Stomach (tissue), 4 donors: ENCODE data around the gene CORO7.
A peak's percentile ranks its signal among the peaks of the same experiment; 100 is the strongest.

Source experiments
- EP300 ChIP-seq: sonication (generic); formaldehyde crosslinking; IDR thresholded peaks from one replicate; pipeline ENCODE4 v1.6.1; 2017; ENCODE audit warnings: antibody characterized with exemption
- POLR2A ChIP-seq, 4 donors: fragments of 450-650 bp; IDR thresholded peaks; one replicate each; pipeline ENCODE4 v1.6.1; 2016; ENCODE audit warnings: antibody characterized with exemption in 4 of 4, control low read depth in 2 of 4, mild to moderate bottlenecking in 1 of 4, moderate library complexity in 1 of 4
- TF ChIP-seq, protein P1 (sequence below), 7 experiments: fragments of 450-650 bp in 4 of 7; fragments of 200-600 bp in 3 of 7; sonication (generic) in 3 of 7; IDR thresholded peaks; one replicate each; pipeline ENCODE4 v1.5.1; 2016 to 2019; ENCODE audit warnings: antibody characterized with exemption in 7 of 7, control low read depth in 2 of 7, mild to moderate bottlenecking in 1 of 7

DNA sequence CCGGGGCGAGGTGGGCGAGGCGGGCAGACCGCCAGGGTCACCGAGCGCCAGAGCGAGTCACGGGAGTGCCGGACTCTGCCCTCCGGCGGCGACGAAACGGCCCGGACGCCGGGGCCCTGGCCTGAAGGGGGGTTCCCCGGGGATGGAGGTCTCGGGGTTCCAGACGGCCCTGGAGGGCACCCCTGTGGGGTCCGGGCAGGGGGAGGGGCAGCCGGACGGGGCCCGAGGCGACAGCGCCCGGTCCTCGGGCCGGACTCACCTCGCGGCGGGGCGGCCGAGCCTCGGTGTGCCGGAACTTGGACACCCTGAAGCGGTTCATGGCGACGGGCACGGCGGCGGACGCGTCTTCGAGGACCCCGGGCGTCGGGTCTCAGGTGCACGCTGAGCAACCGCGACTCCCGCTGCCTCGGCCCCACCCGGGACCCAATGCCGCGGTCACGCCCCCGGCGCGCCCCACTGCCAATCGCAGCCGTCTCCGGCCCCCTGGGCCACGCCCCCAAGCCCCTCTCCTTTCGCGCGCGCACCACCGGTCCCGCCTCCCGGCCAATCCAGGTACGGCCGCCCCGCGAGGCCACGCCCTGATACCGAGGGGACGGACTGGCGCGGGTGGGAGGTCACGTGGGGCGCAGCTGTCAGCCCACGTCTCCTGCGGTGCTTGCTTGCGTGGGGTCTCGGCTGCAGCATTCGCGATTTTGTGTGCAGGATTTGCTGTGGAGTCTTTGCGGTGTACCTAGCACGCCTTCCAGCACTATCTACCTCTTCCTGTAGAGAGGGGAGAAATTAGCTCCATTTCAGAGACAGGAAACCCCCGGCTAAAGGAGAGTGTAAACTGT, at the start of gene CORO7:
- TF ChIP-seq, protein P1, sequence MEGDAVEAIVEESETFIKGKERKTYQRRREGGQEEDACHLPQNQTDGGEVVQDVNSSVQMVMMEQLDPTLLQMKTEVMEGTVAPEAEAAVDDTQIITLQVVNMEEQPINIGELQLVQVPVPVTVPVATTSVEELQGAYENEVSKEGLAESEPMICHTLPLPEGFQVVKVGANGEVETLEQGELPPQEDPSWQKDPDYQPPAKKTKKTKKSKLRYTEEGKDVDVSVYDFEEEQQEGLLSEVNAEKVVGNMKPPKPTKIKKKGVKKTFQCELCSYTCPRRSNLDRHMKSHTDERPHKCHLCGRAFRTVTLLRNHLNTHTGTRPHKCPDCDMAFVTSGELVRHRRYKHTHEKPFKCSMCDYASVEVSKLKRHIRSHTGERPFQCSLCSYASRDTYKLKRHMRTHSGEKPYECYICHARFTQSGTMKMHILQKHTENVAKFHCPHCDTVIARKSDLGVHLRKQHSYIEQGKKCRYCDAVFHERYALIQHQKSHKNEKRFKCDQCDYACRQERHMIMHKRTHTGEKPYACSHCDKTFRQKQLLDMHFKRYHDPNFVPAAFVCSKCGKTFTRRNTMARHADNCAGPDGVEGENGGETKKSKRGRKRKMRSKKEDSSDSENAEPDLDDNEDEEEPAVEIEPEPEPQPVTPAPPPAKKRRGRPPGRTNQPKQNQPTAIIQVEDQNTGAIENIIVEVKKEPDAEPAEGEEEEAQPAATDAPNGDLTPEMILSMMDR (IDR thresholded peaks at IDR 0.05), result peak in 2 of 7 experiments; percentile 12 to 15
- peak in 1 of 4 donors; percentile 42 for TF ChIP-seq POLR2A (IDR thresholded peaks at IDR 0.05)
- TF ChIP-seq EP300, result no peak
